GM23338 (cell line): Measurements from ENCODE around the gene FAM219A.

Experiments
- CREB1 ChIP-seq: fragments of 250-450 bp; sonication (Bioruptor Pico); IDR thresholded peaks from 2 replicates; pipeline ENCODE4 v1.5.0; 2020; ENCODE audit warnings: low read depth, mild to moderate bottlenecking, moderate library complexity
- CTCF ChIP-seq, 2 experiments: fragments of 200-600 bp in 1 of 2; sonication (generic) in 1 of 2; conservative IDR thresholded peaks; 2 replicates each; pipeline versions ENCODE4 v1.5.1 to v1.6.1; 2016 to 2017; ENCODE audit warnings: antibody characterized with exemption in 2 of 2, low read depth in 2 of 2, mild to moderate bottlenecking in 2 of 2, moderate library complexity in 1 of 2
- EZH2 ChIP-seq: fragments of 200-600 bp; sonication (generic); IDR thresholded peaks from one replicate; pipeline ENCODE4 v1.8.0; 2017; ENCODE audit warnings: antibody characterized with exemption, mild to moderate bottlenecking, low read depth; ENCODE audit not compliant: unreplicated experiment
- EZH2phosphoT487 ChIP-seq: fragments of 200-600 bp; sonication (generic); IDR thresholded peaks from one replicate; pipeline ENCODE4 v1.8.1; 2018; ENCODE audit warnings: antibody characterized with exemption; ENCODE audit not compliant: unreplicated experiment
- JUNB ChIP-seq: IDR thresholded peaks from one replicate; pipeline ENCODE4 v1.6.1; 2016; ENCODE audit warnings: antibody characterized with exemption; ENCODE audit not compliant: unreplicated experiment
- NANOG ChIP-seq: IDR thresholded peaks from 2 replicates; pipeline ENCODE4 v1.6.1; 2016; ENCODE audit warnings: antibody characterized with exemption, borderline replicate concordance
- POLR2AphosphoS5 ChIP-seq: IDR thresholded peaks from 2 replicates; pipeline ENCODE4 v1.6.1; 2016; ENCODE audit warnings: antibody characterized with exemption, low read depth
- REST ChIP-seq: IDR thresholded peaks from one replicate; pipeline ENCODE4 v1.6.1; 2018; ENCODE audit warnings: antibody characterized with exemption; ENCODE audit not compliant: unreplicated experiment

DNA sequence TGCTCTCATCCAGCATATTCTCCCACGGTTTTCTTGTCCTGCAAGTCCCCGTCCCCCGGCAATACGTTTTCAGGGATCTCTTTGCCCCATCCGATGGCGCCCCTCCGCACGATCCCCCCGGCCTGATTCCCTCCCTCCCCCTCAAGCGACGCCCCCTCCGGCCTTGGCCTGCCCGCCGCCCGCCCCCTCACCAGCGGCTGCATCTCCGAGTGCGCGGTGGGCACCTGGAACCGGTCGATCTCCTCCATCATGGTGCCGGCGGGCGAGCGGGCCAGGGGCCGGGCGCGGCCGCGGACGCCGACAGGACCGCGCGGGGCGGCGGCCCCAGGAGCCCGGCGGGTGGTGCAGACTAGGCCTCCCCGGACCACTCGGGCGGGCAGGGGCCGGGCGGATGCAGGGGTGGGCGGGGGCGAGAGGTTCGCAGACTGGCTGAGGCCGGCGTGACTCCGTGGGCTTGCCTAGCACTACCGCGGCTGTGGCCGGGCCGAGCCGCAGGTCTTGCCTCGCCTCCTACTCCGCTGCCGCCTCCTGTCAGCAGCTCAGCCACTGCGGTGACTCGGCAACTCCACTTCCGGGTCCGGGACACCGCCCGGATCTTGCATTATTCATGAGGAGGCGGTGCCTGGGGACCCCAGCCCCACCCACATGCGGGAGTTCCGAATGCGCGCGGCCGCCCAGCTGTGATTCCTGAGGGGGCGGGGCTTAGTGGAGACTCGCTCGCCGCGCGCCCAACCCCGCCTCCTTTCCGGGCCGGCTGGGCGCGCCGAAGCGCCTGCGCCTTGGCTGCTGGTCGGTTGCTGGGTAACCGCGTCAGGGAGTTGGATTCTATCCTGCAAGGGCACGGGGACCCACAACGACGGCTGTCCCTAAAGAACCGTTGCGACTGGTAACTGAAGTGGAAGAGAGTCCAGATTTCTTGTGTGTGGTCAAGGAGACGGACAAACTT, at the start of gene FAM219A, which contains the start of gene DNAI1:
- TF ChIP-seq CTCF (conservative IDR thresholded peaks at IDR 0.05; ENCODE audit: low read depth in 2 of 2) (no peak), JUNB (no peak), EZH2 (no peak), EZH2phosphoT487 (no peak), POLR2AphosphoS5 (peak; percentile 68), REST (no peak), NANOG (no peak), CREB1 (CRISPR knock-in tag) (peak; percentile 35; the same call in 1 of the 2 replicates)
